ENCODE results near the gene KRT5. TPM values are rescaled to one million over a fixed set of nuclear protein-coding genes. Genes with fewer than 3 reads are reported as not detected.

Gene KRT5
- total and polyA plus RNA-seq, 2 experiments from 2014 or later, result not detected

DNA sequence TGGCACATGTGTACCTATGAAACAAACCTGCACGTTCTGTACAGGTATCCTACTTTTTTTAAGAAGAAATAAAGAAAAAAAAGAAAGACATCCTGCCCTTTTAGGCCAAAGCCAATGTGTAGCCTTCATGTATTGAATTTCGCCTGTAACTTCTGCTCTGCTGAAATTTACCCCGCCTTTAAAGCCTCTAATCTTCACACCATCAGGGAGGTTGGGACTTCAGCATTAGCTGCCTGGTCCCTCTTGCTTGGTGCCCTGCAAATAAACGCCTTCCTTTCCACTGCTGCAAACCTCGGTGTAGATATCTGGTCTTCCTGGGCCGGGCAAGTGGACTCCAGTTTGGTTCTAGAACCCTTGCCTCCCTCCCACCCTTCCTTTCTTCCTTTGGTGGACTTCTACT lies 35.4 kb upstream of the KRT5 start:
- H3K4me1 Mint-ChIP-seq, result no peaks in the 10 kb centered on the region; the same call in 2 of the 3 replicates
- 0 out of 2 replicates have a peak, but pooled peaks cover 7% of the 10 kb centered on the region for H3K9me2 ChIP-seq (ENCODE audit: insufficient read depth)
- no peak overlapping the region for H3K4me3 Mint-ChIP-seq
- TF ChIP-seq EZH2phosphoT487 (IDR thresholded peaks at IDR 0.05; ENCODE audit: unreplicated experiment) (no peak), ZNF331 (CRISPR knock-in tag; IDR thresholded peaks at IDR 0.05; ENCODE audit: low read depth) (no peak), POLR2AphosphoS5 (IDR thresholded peaks at IDR 0.05; ENCODE audit: low read depth) (no peak), CREB1 (CRISPR knock-in tag; IDR thresholded peaks at IDR 0.05; ENCODE audit: low read depth) (no peak), EZH2 (IDR thresholded peaks at IDR 0.05; ENCODE audit: low read depth, unreplicated experiment) (no peak), ZNF114 (CRISPR knock-in tag; IDR thresholded peaks at IDR 0.05) (no peak), STAT1 (IDR thresholded peaks at IDR 0.05; ENCODE audit: unreplicated experiment) (no peak), JUNB (IDR thresholded peaks at IDR 0.05; ENCODE audit: unreplicated experiment) (no peak), NANOG (IDR thresholded peaks at IDR 0.05; ENCODE audit: borderline replicate concordance) (no peak)
- TF ChIP-seq, protein P1, sequence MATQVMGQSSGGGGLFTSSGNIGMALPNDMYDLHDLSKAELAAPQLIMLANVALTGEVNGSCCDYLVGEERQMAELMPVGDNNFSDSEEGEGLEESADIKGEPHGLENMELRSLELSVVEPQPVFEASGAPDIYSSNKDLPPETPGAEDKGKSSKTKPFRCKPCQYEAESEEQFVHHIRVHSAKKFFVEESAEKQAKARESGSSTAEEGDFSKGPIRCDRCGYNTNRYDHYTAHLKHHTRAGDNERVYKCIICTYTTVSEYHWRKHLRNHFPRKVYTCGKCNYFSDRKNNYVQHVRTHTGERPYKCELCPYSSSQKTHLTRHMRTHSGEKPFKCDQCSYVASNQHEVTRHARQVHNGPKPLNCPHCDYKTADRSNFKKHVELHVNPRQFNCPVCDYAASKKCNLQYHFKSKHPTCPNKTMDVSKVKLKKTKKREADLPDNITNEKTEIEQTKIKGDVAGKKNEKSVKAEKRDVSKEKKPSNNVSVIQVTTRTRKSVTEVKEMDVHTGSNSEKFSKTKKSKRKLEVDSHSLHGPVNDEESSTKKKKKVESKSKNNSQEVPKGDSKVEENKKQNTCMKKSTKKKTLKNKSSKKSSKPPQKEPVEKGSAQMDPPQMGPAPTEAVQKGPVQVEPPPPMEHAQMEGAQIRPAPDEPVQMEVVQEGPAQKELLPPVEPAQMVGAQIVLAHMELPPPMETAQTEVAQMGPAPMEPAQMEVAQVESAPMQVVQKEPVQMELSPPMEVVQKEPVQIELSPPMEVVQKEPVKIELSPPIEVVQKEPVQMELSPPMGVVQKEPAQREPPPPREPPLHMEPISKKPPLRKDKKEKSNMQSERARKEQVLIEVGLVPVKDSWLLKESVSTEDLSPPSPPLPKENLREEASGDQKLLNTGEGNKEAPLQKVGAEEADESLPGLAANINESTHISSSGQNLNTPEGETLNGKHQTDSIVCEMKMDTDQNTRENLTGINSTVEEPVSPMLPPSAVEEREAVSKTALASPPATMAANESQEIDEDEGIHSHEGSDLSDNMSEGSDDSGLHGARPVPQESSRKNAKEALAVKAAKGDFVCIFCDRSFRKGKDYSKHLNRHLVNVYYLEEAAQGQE (IDR thresholded peaks at IDR 0.05; ENCODE audit: unreplicated experiment), result no peak
- TF ChIP-seq, protein P2, sequence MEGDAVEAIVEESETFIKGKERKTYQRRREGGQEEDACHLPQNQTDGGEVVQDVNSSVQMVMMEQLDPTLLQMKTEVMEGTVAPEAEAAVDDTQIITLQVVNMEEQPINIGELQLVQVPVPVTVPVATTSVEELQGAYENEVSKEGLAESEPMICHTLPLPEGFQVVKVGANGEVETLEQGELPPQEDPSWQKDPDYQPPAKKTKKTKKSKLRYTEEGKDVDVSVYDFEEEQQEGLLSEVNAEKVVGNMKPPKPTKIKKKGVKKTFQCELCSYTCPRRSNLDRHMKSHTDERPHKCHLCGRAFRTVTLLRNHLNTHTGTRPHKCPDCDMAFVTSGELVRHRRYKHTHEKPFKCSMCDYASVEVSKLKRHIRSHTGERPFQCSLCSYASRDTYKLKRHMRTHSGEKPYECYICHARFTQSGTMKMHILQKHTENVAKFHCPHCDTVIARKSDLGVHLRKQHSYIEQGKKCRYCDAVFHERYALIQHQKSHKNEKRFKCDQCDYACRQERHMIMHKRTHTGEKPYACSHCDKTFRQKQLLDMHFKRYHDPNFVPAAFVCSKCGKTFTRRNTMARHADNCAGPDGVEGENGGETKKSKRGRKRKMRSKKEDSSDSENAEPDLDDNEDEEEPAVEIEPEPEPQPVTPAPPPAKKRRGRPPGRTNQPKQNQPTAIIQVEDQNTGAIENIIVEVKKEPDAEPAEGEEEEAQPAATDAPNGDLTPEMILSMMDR (conservative IDR thresholded peaks at IDR 0.05; ENCODE audit: low read depth in 2 of 2), result no peak
- TF ChIP-seq, protein P3, sequence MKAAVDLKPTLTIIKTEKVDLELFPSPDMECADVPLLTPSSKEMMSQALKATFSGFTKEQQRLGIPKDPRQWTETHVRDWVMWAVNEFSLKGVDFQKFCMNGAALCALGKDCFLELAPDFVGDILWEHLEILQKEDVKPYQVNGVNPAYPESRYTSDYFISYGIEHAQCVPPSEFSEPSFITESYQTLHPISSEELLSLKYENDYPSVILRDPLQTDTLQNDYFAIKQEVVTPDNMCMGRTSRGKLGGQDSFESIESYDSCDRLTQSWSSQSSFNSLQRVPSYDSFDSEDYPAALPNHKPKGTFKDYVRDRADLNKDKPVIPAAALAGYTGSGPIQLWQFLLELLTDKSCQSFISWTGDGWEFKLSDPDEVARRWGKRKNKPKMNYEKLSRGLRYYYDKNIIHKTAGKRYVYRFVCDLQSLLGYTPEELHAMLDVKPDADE (IDR thresholded peaks at IDR 0.05), result no peak
- TF ChIP-seq, protein P4, sequence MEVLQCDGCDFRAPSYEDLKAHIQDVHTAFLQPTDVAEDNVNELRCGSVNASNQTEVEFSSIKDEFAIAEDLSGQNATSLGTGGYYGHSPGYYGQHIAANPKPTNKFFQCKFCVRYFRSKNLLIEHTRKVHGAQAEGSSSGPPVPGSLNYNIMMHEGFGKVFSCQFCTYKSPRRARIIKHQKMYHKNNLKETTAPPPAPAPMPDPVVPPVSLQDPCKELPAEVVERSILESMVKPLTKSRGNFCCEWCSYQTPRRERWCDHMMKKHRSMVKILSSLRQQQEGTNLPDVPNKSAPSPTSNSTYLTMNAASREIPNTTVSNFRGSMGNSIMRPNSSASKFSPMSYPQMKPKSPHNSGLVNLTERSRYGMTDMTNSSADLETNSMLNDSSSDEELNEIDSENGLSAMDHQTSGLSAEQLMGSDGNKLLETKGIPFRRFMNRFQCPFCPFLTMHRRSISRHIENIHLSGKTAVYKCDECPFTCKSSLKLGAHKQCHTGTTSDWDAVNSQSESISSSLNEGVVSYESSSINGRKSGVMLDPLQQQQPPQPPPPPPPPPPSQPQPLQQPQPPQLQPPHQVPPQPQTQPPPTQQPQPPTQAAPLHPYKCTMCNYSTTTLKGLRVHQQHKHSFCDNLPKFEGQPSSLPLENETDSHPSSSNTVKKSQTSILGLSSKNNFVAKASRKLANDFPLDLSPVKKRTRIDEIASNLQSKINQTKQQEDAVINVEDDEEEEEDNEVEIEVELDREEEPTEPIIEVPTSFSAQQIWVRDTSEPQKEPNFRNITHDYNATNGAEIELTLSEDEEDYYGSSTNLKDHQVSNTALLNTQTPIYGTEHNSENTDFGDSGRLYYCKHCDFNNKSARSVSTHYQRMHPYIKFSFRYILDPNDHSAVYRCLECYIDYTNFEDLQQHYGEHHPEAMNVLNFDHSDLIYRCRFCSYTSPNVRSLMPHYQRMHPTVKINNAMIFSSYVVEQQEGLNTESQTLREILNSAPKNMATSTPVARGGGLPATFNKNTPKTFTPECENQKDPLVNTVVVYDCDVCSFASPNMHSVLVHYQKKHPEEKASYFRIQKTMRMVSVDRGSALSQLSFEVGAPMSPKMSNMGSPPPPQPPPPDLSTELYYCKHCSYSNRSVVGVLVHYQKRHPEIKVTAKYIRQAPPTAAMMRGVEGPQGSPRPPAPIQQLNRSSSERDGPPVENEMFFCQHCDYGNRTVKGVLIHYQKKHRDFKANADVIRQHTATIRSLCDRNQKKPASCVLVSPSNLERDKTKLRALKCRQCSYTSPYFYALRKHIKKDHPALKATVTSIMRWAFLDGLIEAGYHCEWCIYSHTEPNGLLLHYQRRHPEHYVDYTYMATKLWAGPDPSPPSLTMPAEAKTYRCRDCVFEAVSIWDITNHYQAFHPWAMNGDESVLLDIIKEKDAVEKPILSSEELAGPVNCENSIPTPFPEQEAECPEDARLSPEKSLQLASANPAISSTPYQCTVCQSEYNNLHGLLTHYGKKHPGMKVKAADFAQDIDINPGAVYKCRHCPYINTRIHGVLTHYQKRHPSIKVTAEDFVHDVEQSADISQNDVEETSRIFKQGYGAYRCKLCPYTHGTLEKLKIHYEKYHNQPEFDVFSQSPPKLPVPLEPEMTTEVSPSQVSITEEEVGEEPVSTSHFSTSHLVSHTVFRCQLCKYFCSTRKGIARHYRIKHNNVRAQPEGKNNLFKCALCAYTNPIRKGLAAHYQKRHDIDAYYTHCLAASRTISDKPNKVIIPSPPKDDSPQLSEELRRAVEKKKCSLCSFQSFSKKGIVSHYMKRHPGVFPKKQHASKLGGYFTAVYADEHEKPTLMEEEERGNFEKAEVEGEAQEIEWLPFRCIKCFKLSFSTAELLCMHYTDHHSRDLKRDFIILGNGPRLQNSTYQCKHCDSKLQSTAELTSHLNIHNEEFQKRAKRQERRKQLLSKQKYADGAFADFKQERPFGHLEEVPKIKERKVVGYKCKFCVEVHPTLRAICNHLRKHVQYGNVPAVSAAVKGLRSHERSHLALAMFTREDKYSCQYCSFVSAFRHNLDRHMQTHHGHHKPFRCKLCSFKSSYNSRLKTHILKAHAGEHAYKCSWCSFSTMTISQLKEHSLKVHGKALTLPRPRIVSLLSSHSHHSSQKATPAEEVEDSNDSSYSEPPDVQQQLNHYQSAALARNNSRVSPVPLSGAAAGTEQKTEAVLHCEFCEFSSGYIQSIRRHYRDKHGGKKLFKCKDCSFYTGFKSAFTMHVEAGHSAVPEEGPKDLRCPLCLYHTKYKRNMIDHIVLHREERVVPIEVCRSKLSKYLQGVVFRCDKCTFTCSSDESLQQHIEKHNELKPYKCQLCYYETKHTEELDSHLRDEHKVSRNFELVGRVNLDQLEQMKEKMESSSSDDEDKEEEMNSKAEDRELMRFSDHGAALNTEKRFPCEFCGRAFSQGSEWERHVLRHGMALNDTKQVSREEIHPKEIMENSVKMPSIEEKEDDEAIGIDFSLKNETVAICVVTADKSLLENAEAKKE (CRISPR knock-in tag; IDR thresholded peaks at IDR 0.05), result no peak
- no peak overlapping the region for H3K27ac ChIP-seq (ENCODE audit: low read depth)
- no peaks in the 10 kb centered on the region for H4K20me1 ChIP-seq (replicated peaks; ENCODE audit: insufficient read depth)
- DNase-seq (ENCODE audit: low spot score), result no peak
- H3K4me1 ChIP-seq (ENCODE audit: insufficient read depth), result no peaks in the 10 kb centered on the region
- no peaks in the 10 kb centered on the region for H3K27me3 ChIP-seq (ENCODE audit: insufficient read depth)
- H3K27me3 Mint-ChIP-seq (ENCODE audit: insufficient read depth, low read depth, poor library complexity), result peaks cover 18% of the 10 kb centered on the region
- no peak overlapping the region for H2AFZ ChIP-seq
- ATAC-seq, result no peak
- no peaks in the 10 kb centered on the region; the same call in 2 of the 3 replicates for H3K36me3 Mint-ChIP-seq (ENCODE audit: low read depth)
- H3K9me3 Mint-ChIP-seq, result no peaks in the 10 kb centered on the region
- H3K27ac Mint-ChIP-seq, result no peak overlapping the region
- no peaks in the 10 kb centered on the region for H3F3A ChIP-seq (replicated peaks; ENCODE audit: low read depth)
- H3K4me2 ChIP-seq, result no peak overlapping the region
- H3K36me3 ChIP-seq (ENCODE audit: insufficient read depth), result no peaks in the 10 kb centered on the region
- H3K79me2 ChIP-seq (replicated peaks; ENCODE audit: insufficient read depth), result no peaks in the 10 kb centered on the region
- no peak overlapping the region for H3K4me3 ChIP-seq
